HG03108 (cell line): ENCODE data around the gene FBXO41.

Source experiments
- ATAC-seq: cut with Tn5 transposase; IDR thresholded peaks from one replicate; pipeline ENCODE4 v1.9.1; 2021; ENCODE audit warnings: moderate library complexity; ENCODE audit not compliant: unreplicated experiment

The FBXO41 gene

GRCh38 chr2:73250872-73251846, 33.1 kb downstream of the FBXO41 start:
- no peak for ATAC-seq

- ATAC-seq = no peak
These were observed 34.6 kb downstream of the FBXO41 start for GRCh38 chr2:73249636-73250035.

DNA sequence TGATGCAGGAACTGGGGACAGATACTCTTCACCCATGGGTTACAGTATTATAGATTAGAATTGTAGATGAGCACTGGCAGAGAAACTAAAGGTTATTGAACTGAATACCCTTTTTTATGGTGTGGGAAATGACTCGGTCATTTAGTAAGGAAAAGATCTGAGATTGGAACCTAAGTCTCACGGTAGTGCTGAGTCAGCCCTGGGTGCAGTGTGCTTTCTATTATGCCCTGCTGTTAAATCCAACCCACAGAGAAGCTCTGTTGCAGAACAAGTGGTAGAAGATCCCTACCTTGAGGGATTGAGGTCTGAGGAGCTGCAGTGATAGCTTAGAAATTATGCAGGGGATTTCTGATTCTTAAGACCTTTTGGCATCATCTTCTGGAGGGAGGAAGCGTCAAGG, 37.4 kb downstream of the FBXO41 start:
- no peak for ATAC-seq

DNA sequence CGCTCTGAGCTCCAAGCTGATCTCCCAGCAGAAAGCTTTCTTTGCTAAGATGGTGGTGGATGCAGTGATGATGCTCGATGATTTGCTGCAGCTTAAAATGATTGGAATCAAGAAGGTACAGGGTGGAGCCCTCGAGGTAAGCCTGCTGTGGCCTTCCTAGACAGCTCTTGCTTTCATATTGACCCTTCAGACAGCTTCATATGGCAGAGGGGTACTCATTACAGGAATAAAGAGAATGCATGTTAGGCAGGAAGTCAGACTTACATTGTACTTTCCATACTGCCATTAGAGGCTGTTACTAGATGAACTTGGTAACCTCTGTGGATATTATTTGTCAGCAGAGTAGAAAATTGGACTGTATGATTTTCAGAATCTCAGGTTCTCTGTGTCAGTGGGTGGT, 39.7 kb downstream of the FBXO41 start:
- no peak for ATAC-seq

- no peak for ATAC-seq
These were observed 40.3 kb downstream of the FBXO41 start for GRCh38 chr2:73243884-73244570.

- ATAC-seq = no peak
These were observed 44.5 kb downstream of the FBXO41 start for GRCh38 chr2:73239776-73240175.

- ATAC-seq = no peak
These were observed 45.3 kb downstream of the FBXO41 start for GRCh38 chr2:73238976-73239375.

- ATAC-seq = no peak
These were observed 46.1 kb downstream of the FBXO41 start for GRCh38 chr2:73238149-73238548.

- no peak for ATAC-seq
These were observed 47.1 kb downstream of the FBXO41 start for GRCh38 chr2:73237168-73237567.

DNA sequence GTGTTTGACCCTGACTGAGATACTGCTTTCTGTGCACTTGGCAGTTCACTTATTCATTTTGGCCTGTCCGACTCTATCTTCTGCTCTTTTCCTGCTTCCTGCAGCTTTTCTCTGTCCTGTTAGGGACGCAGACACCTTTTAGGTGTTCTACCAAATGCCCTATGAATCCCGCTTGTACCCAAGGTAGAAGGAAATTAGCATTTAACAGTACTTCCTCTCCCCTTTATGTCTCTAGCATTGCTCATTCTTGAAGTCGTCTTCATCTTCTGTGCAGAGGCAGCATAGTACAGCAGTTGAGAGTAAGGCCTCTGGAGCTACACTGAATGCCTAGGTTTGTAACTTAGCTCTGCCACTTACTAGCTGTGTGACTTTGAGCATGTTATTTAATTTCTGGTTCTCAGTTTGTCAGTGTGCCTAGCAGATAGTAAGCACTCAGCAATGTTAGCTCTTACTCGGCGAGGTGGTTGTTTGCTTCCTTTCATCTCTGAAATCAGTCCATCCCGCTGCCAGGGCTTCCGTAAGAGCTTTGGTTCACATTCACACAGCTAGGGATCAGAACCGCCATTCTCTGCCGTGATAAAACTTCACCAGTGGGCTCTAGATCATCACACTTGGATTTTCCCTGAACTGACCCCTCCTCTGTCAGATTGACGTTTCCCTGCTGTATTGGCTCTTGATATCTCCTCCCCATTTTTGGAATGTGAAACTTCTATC, 48.8 kb downstream of the FBXO41 start:
- ATAC-seq = no peak

GRCh38 chr2:73233932-73234832, 50.1 kb downstream of the FBXO41 start, which contains the start of gene CCT7:
CCT7 (plus strand) TSS chr2:73234308; CDS start chr2:73234379, 71 bp downstream.
- peak; percentile 53 for ATAC-seq

DNA sequence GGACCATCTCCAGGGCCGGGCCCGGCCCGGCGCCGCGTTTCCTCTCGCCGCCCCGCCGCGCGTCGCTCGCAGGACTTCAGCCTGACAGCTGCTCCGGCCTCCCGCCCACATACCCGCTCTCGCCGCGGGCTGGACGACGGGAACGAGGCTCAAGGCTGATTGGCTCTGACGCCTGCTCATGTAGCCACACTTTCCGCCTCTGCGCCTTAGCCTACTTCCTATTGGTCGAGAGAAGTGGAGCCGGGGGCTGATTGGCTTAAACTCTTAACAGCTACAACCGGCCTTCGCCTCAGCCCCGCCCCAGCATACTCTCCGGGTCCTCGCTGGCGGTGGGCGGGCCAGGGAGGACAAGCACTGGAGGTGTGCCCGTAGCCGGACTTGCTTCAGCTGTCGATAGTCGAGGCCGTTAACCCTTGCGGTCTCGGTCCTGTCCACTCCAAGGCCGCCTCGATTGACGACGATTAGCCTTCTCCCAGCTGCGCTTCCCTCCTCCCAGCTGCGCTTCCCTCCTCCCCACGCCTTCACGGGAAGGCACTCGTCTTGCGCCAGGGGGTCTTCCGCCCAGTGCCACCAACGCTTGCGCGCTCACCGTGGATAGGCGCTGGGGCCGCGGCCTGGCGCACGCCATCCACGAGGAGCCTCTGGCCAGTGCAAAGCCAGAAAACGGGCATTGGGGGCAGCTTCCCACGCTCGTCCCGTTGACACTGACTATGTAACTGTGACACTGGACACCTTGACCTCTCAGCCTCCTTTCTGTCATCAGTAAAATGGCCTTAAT, 50.9 kb downstream of the FBXO41 start, which contains the start of gene PRADC1:
Gene PRADC1 (minus strand): TSS at position 86 of the 778 bp plus-strand sequence. CDS start 79 bp downstream, at position 7.
- peak; percentile 90 for ATAC-seq

- ATAC-seq = no peak
These were observed 51.7 kb downstream of the FBXO41 start for GRCh38 chr2:73232403-73233153.

- no peak for ATAC-seq
These were observed 55.6 kb downstream of the FBXO41 start for GRCh38 chr2:73228631-73229030.

- no peak for ATAC-seq
These were observed 57.2 kb downstream of the FBXO41 start for GRCh38 chr2:73227086-73227485.

- ATAC-seq = no peak
These were observed 58.5 kb downstream of the FBXO41 start for GRCh38 chr2:73225513-73226360.

- no peak for ATAC-seq
These were observed 60.5 kb downstream of the FBXO41 start for GRCh38 chr2:73223821-73224220.

DNA sequence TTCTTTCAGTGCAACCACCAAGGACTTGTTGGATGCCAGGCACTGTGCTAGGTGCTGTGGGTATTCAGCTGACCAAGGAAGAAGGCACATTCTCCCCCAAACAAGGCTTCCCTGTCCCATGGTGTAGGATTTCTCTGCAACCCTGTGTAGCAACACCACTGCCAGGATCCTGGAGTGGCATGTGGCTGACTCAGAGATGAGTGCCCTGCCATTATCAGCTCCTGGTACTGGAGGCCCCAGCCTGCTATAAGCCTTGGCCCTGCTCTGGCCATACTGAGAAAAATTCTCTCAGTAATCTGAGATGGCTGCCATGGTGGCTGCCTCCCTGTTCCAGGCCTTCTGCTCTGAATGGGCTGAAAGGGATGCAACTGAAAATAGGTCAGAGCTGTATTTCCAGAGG, 66.0 kb downstream of the FBXO41 start:
- ATAC-seq = no peak
